ENCODE measurements around the gene GSG1L. TPM values are rescaled to one million over a fixed set of nuclear protein-coding genes. Genes with fewer than 3 reads are reported as not detected.

GSG1L gene
- total and polyA plus RNA-seq, 9 donors, result 1.5 to 4.3 (median 2.9) TPM

DNA sequence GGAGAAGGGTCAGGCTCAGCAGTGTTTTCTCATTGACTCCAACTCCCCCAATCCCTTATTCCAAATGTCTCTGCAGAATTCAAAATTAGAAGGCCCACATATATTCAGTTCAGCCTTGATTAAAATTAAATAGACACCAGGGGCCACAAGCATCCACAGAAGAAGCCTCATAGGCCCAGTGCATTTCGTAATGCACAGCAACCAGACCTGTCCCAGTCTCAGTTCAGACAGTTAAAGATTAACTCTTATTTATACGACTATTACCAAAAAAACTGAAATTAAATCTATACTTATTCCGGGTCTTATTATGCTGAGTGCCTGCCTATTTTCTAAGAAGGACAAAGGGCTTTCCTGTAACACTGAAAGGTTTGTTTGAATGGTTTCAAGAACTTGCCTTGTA is 41.8 kb upstream of the GSG1L start:
- Histone ChIP-seq H3K36me3 (ENCODE audit: control insufficient read depth, insufficient read depth, low read length) (peaks cover 87% of the 10 kb centered on the region), H3K4me1 (ENCODE audit: control insufficient read depth, insufficient read depth, low read length) (no peaks in the 10 kb centered on the region), H3K4me3 (ENCODE audit: low read length) (no peak overlapping the region), H3K9me3 (replicated peaks; ENCODE audit: control insufficient read depth, low read depth, low read length) (no peaks in the 10 kb centered on the region), H3K27me3 (ENCODE audit: control insufficient read depth, insufficient read depth, low read length) (no peaks in the 10 kb centered on the region), H3K27ac (ENCODE audit: low read length) (no peak overlapping the region)
- WGBS (ENCODE audit: insufficient coverage), result no CpG with 5 or more reads among the region's 3 CpGs
- DNase-seq, result no peak

DNA sequence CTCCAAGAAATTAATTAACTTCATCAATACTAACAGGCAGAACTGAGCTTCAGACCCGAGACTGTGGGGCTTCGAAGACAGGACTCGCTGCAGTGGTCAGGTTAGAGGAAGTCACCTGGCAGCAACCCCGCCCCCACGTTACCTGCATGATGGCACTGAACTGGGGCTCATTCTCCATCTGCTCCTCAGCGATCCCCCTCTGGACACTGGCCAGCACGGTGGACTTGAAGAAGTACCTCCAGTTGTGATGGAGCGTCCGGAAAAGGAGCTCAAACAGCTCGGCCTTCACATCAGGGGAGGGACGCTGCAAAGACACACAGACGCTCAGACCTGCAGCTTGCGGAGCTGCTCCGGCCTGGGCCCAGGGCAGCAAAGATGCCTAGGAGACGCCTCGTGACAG is 40.9 kb upstream of the GSG1L start:
- H3K36me3 ChIP-seq (ENCODE audit: control insufficient read depth, insufficient read depth, low read length), result peaks cover 90% of the 10 kb centered on the region
- H3K9me3 ChIP-seq (replicated peaks; ENCODE audit: control insufficient read depth, low read depth, low read length), result no peaks in the 10 kb centered on the region
- DNase-seq, result no peak
- H3K27me3 ChIP-seq (ENCODE audit: control insufficient read depth, insufficient read depth, low read length), result no peaks in the 10 kb centered on the region
- no peak overlapping the region for H3K27ac ChIP-seq (ENCODE audit: low read length)
- 92% methylated on average over 16 of the region's 16 CpGs for WGBS (ENCODE audit: insufficient coverage)
- no peaks in the 10 kb centered on the region for H3K4me1 ChIP-seq (ENCODE audit: control insufficient read depth, insufficient read depth, low read length)
- H3K4me3 ChIP-seq (ENCODE audit: low read length), result no peak overlapping the region

DNA sequence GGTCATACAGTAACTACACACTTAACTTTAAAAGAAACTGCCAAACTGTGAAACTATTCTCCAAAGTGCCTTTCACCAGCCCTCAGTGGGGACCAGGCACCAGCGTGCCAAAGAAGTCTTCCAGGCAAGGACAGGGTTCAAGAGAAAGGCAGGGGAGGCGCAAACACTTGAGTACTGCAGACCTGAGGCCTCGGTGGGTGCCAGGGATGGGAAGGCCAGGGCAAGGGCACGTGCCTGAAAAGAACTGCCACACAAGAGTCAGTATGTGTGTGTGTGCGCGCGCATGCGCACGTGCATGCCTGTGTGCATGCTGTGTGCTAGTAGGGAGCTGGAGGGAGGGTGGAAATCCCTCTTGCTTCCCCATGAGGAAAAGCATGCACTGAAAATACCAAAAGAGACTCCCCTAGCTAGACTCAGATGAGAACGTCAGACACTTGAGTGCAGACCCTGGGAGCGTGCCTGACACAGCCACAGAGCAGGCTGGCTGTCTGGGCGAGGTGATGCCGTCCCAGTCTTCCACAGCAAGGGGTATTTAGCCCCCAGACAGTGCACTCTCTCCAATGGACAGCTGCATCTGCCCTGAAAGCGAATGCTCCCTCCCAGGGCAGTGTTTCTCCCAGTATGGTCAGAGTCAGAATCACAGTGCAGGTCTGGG is 40.1 kb upstream of the GSG1L start:
- DNase-seq, result no peak
- H3K36me3 ChIP-seq (ENCODE audit: control insufficient read depth, insufficient read depth, low read length), result peaks cover 93% of the 10 kb centered on the region
- H3K4me3 ChIP-seq (ENCODE audit: low read length), result no peak overlapping the region
- H3K27me3 ChIP-seq (ENCODE audit: control insufficient read depth, insufficient read depth, low read length), result no peaks in the 10 kb centered on the region
- 84% methylated on average over 13 of the region's 14 CpGs for WGBS (ENCODE audit: insufficient coverage)
- no peaks in the 10 kb centered on the region for H3K9me3 ChIP-seq (replicated peaks; ENCODE audit: control insufficient read depth, low read depth, low read length)
- H3K27ac ChIP-seq (ENCODE audit: low read length), result no peak overlapping the region
- no peaks in the 10 kb centered on the region for H3K4me1 ChIP-seq (ENCODE audit: control insufficient read depth, insufficient read depth, low read length)

DNA sequence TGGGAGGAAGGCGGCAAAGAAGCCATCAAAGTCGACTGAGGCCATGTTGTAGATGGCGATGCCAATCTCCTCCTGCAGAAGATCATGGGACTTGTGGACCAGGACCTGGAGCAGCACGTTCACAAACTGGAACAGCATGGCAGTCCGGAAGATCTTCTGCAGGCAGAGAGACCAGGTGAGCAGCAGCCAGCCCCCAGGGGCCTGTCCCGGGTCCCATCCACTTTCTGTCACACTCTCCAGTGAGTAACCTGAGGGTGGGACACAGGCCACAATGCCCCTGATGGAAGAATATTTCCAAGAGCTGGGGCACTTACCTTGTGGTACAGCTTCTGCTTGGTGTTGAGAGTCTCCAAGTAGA is 38.0 kb upstream of the GSG1L start:
- no peak overlapping the region for H3K27ac ChIP-seq (ENCODE audit: low read length)
- H3K9me3 ChIP-seq (replicated peaks; ENCODE audit: control insufficient read depth, low read depth, low read length), result no peaks in the 10 kb centered on the region
- no peak for DNase-seq
- H3K4me1 ChIP-seq (ENCODE audit: control insufficient read depth, insufficient read depth, low read length), result no peaks in the 10 kb centered on the region
- H3K36me3 ChIP-seq (ENCODE audit: control insufficient read depth, insufficient read depth, low read length), result peaks cover 88% of the 10 kb centered on the region
- no peaks in the 10 kb centered on the region for H3K27me3 ChIP-seq (ENCODE audit: control insufficient read depth, insufficient read depth, low read length)
- WGBS (ENCODE audit: insufficient coverage), result 94% methylated on average over 5 of the region's 6 CpGs
- no peak overlapping the region for H3K4me3 ChIP-seq (ENCODE audit: low read length)

DNA sequence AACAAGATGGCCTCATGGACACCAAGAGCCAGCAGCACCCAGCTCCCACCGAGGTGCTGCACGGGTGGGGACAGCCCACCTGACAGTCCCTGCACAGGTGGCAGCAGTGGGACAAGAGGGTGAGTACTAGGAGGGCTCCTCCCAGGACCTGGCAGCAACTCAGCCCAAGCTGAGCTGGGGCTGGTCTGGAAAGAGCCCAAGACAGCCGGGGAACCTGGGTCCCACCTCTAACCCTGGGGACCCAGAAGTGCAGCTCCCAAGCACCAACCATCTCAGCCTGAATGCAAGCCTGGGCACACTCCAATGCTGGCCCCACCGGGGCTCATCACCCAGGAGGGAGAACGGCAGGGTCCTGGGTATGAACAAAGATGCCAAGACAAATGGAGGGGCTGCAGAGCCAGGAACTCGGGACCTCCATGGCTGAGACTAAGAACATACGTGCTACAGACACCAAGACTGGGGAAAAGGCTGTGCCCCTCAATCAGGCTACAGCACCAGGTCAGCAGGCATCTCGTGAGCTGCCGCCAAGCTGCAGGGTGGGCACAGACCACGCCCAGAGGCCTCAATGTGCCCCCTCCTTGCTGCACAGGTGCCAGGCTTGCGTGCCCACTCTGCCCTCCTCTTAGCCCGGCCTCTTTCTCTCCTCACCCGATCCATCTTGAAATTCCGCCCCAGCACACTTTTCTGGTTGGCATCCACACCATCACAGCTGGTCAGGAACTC is 37.5 kb upstream of the GSG1L start:
- WGBS (ENCODE audit: insufficient coverage), result 88% methylated on average over 13 of the region's 14 CpGs
- Histone ChIP-seq H3K36me3 (ENCODE audit: control insufficient read depth, insufficient read depth, low read length) (peaks cover 83% of the 10 kb centered on the region), H3K27me3 (ENCODE audit: control insufficient read depth, insufficient read depth, low read length) (no peaks in the 10 kb centered on the region)

DNA sequence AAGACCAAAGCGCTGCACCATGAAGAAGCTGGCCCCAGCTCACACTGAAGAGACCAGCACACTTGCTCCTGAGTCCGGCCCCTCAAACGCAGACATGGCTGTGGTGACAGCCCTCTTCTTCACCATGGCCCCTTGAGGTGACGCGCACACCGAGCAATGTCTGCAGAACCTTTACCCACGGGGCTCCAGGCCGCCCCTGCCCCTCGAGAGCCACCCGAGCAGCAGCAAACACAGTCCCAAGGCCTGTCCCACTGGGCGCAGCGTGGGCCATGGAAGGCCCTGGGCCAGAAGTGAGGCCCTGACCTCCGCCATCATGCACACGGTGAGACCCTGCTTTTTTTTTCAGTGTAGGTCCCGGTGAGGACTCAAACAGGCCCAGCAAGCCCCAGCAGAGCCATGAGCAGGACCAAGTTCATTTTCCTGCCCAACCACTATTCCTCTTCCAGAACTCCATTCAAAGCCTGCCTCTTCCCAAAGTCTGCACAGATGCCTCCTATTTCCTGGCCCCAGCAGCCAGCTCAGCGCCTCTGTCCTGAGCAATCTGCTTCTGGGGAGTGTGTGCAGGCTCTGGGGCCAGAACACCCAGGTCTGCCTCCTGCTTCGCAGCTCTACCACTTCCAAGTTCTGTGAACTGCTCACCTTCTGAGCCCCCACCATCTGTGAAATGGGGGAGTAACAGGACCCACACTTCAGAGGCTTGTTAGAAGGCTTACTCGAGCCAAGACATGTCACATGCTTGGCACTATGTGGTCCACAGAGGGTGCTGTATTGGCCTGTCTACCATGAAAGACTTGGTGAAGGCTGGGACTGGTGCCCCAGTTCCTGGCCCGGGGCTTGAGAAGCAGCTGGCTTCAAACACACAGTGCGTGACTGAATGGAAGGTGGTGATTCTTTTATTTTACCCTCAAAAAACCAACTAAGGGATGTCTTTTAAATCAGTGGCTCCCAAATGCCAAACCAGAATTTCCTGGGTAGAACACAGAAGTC is 35.7 kb upstream of the GSG1L start:
- Histone ChIP-seq H3K36me3 (ENCODE audit: control insufficient read depth, insufficient read depth, low read length) (peaks cover 65% of the 10 kb centered on the region), H3K9me3 (replicated peaks; ENCODE audit: control insufficient read depth, low read depth, low read length) (no peaks in the 10 kb centered on the region), H3K27ac (ENCODE audit: low read length) (no peak overlapping the region), H3K4me1 (ENCODE audit: control insufficient read depth, insufficient read depth, low read length) (no peaks in the 10 kb centered on the region), H3K27me3 (ENCODE audit: control insufficient read depth, insufficient read depth, low read length) (no peaks in the 10 kb centered on the region), H3K4me3 (ENCODE audit: low read length) (no peak overlapping the region)
- WGBS (ENCODE audit: insufficient coverage), result 88% methylated on average over 17 of the region's 20 CpGs
- DNase-seq, result no peak

More for the DNA sequence above, 37.5 kb upstream of the GSG1L start:
- DNase-seq, result no peak
- Histone ChIP-seq H3K4me3 (ENCODE audit: low read length) (no peak overlapping the region), H3K4me1 (ENCODE audit: control insufficient read depth, insufficient read depth, low read length) (no peaks in the 10 kb centered on the region), H3K27ac (ENCODE audit: low read length) (no peak overlapping the region), H3K9me3 (replicated peaks; ENCODE audit: control insufficient read depth, low read depth, low read length) (no peaks in the 10 kb centered on the region)

DNA sequence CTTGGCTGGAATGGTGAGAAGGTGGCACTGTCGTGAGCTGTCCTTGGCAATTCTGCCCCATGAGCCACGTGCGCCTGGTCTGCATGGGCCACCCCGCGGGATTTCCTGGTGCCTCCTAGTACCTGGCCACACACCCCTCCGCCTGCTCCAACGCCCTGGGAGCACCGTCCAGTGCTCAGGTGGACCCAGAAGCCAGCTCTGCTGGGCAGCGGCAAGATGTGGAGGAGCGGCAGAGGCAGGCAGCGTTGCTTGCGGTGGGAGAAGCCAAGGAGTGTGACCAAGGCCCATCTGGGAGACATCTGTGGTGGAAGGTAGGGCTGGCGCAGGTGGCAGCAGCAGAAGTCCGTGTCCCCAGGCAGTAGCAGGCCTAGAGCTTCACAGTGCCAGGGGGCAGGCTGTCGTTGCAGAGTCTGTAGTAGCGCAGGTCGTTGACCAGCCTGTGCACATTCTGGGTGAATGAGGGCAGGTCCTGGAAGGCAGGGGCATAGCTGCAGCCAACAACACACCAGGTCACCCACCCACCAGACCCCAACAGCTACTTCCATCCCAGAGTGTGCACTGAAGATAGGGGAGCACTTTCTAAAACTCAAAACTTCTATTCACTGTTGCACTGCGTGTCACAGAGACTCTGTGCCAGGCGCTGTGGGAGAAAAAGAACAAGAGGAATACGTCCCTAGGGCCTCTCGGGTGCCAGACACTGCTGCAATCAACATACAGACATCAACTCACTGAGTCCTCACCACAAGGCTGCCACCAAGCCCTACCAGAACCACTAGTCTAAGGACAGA is 34.9 kb upstream of the GSG1L start:
- Histone ChIP-seq H3K4me3 (ENCODE audit: low read length) (no peak overlapping the region), H3K27me3 (ENCODE audit: control insufficient read depth, insufficient read depth, low read length) (no peaks in the 10 kb centered on the region), H3K36me3 (ENCODE audit: control insufficient read depth, insufficient read depth, low read length) (peaks cover 60% of the 10 kb centered on the region), H3K27ac (ENCODE audit: low read length) (no peak overlapping the region), H3K9me3 (replicated peaks; ENCODE audit: control insufficient read depth, low read depth, low read length) (no peaks in the 10 kb centered on the region), H3K4me1 (ENCODE audit: control insufficient read depth, insufficient read depth, low read length) (no peaks in the 10 kb centered on the region)
- no peak for DNase-seq
- WGBS (ENCODE audit: insufficient coverage), result 94% methylated on average over 17 of the region's 21 CpGs

DNA sequence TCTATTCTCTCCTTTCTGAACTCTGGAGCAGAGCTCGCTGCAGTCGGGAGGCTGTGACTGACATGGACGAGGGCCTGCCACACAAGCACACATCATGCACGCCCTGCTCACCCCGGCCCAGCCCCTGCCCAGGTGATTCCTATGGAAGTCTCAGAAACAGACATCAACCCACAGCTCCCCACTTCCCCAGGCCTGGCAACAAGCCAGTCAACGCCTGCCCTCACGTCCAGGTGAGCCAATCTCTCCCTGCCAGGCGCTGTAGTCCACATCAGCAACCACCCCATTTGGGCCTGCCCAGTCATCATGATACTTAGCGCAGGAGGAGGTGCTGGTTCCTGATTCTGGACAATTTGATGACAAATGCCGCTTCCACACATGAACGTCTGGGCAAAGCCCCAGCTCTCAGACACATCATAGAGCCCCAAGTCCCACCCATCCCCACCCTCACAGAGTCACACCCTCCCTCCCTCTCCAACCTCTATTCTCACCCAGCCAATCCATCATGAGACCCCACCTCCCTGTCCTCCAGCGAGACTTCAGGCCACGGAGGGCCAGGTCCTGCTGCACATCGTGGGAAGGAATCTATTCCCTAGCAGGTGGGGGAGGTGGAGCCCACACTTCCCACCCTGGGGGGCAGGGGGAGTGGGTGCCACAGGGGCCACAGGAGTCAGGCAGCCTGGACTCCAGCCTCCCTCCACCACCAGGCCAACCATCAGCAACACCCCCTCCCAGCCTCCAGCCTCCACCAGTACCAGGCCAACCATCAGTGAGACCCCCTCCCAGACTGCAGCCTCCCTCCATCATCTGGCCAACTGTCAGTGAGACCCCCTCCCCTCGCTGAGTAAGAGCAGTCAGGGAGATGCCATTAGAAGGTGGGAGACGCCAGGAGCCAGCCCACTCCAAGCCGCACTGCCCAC is 33.7 kb upstream of the GSG1L start:
- WGBS (ENCODE audit: insufficient coverage), result 82% methylated on average over 14 of the region's 17 CpGs
- Histone ChIP-seq H3K4me1 (ENCODE audit: control insufficient read depth, insufficient read depth, low read length) (no peaks in the 10 kb centered on the region), H3K27ac (ENCODE audit: low read length) (no peak overlapping the region), H3K9me3 (replicated peaks; ENCODE audit: control insufficient read depth, low read depth, low read length) (no peaks in the 10 kb centered on the region), H3K27me3 (ENCODE audit: control insufficient read depth, insufficient read depth, low read length) (no peaks in the 10 kb centered on the region), H3K36me3 (ENCODE audit: control insufficient read depth, insufficient read depth, low read length) (peaks cover 50% of the 10 kb centered on the region), H3K4me3 (ENCODE audit: low read length) (no peak overlapping the region)
- no peak for DNase-seq

DNA sequence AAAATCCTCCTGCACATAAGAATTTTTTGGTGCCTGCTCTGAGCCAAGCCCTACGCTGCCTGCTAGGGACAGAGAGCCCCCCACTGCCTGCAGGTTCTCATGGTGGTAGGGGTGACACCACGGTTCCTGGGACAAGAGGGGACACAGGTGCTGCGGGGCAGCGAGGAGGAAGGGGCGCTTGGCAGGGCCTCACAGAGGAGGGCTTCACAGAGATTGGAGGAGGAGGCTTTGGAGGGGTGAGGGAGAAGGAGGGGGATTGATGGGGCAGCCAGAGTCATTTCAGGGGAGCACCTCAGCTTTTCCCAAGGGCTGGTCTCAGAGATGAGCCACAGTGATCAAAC is 29.8 kb upstream of the GSG1L start:
- H3K4me1 ChIP-seq (ENCODE audit: control insufficient read depth, insufficient read depth, low read length), result peaks cover 2% of the 10 kb centered on the region
- DNase-seq, result no peak
- 72% methylated on average over 3 of the region's 5 CpGs for WGBS (ENCODE audit: insufficient coverage)
- no peak overlapping the region for H3K4me3 ChIP-seq (ENCODE audit: low read length)
- H3K9me3 ChIP-seq (replicated peaks; ENCODE audit: control insufficient read depth, low read depth, low read length), result no peaks in the 10 kb centered on the region
- H3K27ac ChIP-seq (ENCODE audit: low read length), result no peak overlapping the region
- H3K27me3 ChIP-seq (ENCODE audit: control insufficient read depth, insufficient read depth, low read length), result no peaks in the 10 kb centered on the region
- H3K36me3 ChIP-seq (ENCODE audit: control insufficient read depth, insufficient read depth, low read length), result peaks cover 15% of the 10 kb centered on the region

Data from muscle of leg (tissue), 11 donors.